Upper lobe of right lung (tissue), 1 donor: ENCODE measurements around the gene EXD3. TPM values are rescaled to one million over a fixed set of nuclear protein-coding genes. Genes with fewer than 3 reads are reported as not detected.
A peak's percentile ranks its signal among the peaks of the same experiment; 100 is the strongest.

Experiments
- ATAC-seq: fragments of 200-7000 bp; cut with Tn5 transposase; one replicate; pipeline ENCODE4 v1.9.1; 2020; ENCODE audit warnings: mild to moderate bottlenecking, moderate library complexity
- DNase-seq: peaks from one replicate; pipeline ENCODE4 v3.0.0-alpha.2; 2020
- H3K27ac ChIP-seq: fragments of 200-600 bp; one replicate; pipeline ENCODE4 v1.8.0; 2022
- H3K27me3 ChIP-seq: fragments of 200-600 bp; one replicate; pipeline ENCODE4 v1.8.0; 2022; ENCODE audit warnings: mild to moderate bottlenecking
- H3K36me3 ChIP-seq: fragments of 200-600 bp; one replicate; pipeline ENCODE4 v1.8.0; 2022
- H3K4me1 ChIP-seq: fragments of 200-600 bp; one replicate; pipeline ENCODE4 v1.8.0; 2022
- H3K4me3 ChIP-seq: fragments of 200-600 bp; one replicate; pipeline ENCODE4 v1.8.0; 2022; ENCODE audit warnings: mild to moderate bottlenecking
- H3K9me3 ChIP-seq: fragments of 200-600 bp; one replicate; pipeline ENCODE4 v1.8.0; 2022
- intact Hi-C: fragments of 100-400 bp; cut with DNase I; formaldehyde crosslinking; loops from one replicate; pipeline ENCODE4 v1.11.0; 2022
- total RNA-seq: library from RNA; stranded (reverse); fragmentation: NEBNext Ultra II Directional; extraction: Animal tissue kit (Norgen Biotek cat#: 25700); gene quantifications from one replicate; pipeline ENCODE4 v1.2.1, GENCODE V29; 2021
- TF ChIP-seq, protein P1 (sequence below): fragments of 200-600 bp; IDR thresholded peaks from one replicate; pipeline ENCODE4 v1.8.0; 2022; ENCODE audit warnings: antibody characterized with exemption
- donor health status: DM: no; HTN: yes; CAD: no; lungs with severe emphysema.

EXD3 gene
- total RNA-seq, 1 donor from 2014 or later, result 27.3 TPM

GRCh38 chr9:137271696-137272076, 151.3 kb downstream of the EXD3 start:
- ATAC-seq (no peak), DNase-seq (no peak)
- Histone ChIP-seq H3K36me3 (peaks cover 28% of the 10 kb centered on the region), H3K9me3 (no peaks in the 10 kb centered on the region), H3K4me3 (no peak overlapping the region), H3K27me3 (no peaks in the 10 kb centered on the region), H3K4me1 (peaks cover 51% of the 10 kb centered on the region), H3K27ac (no peak overlapping the region)
- intact Hi-C loops, result no loop called here
- TF ChIP-seq, protein P1, sequence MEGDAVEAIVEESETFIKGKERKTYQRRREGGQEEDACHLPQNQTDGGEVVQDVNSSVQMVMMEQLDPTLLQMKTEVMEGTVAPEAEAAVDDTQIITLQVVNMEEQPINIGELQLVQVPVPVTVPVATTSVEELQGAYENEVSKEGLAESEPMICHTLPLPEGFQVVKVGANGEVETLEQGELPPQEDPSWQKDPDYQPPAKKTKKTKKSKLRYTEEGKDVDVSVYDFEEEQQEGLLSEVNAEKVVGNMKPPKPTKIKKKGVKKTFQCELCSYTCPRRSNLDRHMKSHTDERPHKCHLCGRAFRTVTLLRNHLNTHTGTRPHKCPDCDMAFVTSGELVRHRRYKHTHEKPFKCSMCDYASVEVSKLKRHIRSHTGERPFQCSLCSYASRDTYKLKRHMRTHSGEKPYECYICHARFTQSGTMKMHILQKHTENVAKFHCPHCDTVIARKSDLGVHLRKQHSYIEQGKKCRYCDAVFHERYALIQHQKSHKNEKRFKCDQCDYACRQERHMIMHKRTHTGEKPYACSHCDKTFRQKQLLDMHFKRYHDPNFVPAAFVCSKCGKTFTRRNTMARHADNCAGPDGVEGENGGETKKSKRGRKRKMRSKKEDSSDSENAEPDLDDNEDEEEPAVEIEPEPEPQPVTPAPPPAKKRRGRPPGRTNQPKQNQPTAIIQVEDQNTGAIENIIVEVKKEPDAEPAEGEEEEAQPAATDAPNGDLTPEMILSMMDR, result no peak

GRCh38 chr9:137270929-137271695, 151.8 kb downstream of the EXD3 start:
- Histone ChIP-seq H3K27ac (no peak overlapping the region), H3K4me1 (peaks cover 45% of the 10 kb centered on the region), H3K36me3 (peaks cover 32% of the 10 kb centered on the region), H3K27me3 (no peaks in the 10 kb centered on the region), H3K4me3 (no peak overlapping the region), H3K9me3 (no peaks in the 10 kb centered on the region)
- ATAC-seq (no peak), DNase-seq (peak; percentile 67)
- intact Hi-C loops, result no loop called here
- TF ChIP-seq, protein P1, result no peak

- Histone ChIP-seq H3K4me3 (peak overlapping the region; percentile 16), H3K4me1 (peaks cover 32% of the 10 kb centered on the region), H3K27me3 (no peaks in the 10 kb centered on the region), H3K27ac (peak overlapping the region; percentile 77), H3K9me3 (no peaks in the 10 kb centered on the region), H3K36me3 (peaks cover 44% of the 10 kb centered on the region)
- ATAC-seq (peak; percentile 81), DNase-seq (peak; percentile 89)
- intact Hi-C loops, result no loop called here
- TF ChIP-seq, protein P1, result no peak
Measured at GRCh38 chr9:137269231-137269772, 153.7 kb downstream of the EXD3 start.

DNA sequence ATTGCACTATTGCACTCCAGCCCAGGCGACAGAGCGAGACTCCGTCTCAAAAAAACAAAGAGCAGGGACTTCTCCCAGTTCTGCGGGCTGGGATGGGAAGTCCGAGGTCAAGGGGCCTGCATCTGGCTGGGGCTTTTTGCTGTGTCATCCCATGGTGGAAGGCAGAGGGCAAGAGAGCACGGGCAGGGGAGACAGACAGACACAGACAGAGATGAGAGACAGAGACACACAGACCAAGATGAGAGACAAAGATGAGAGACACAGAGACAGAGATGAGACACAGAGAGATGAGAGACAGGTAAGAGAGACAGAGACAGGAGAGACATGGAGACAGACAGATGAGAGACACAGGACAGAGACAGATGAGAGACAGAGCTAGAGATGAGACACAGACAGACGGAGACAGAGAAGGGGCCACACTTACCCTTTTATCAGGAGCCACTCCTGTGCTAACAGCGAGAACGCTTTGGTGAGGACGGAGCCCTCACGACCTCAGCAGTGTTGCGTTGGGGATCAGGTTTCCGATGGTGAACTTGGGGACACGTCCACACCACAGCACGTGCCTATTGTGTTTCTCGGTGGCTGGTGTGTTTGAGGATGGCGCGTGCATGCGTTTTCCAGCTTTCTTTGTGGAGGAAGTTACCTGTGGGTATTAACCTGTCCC, 154.3 kb downstream of the EXD3 start:
- intact Hi-C loops, result no loop called here
- H3K36me3 ChIP-seq, result peaks cover 50% of the 10 kb centered on the region
- ATAC-seq (no peak), DNase-seq (no peak)
- H3K9me3 ChIP-seq, result no peaks in the 10 kb centered on the region
- peaks cover 25% of the 10 kb centered on the region for H3K4me1 ChIP-seq
- TF ChIP-seq, protein P1, result no peak
- peak overlapping the region; percentile 16 for H3K4me3 ChIP-seq
- peak overlapping the region; percentile 76 for H3K27ac ChIP-seq
- no peaks in the 10 kb centered on the region for H3K27me3 ChIP-seq

DNA sequence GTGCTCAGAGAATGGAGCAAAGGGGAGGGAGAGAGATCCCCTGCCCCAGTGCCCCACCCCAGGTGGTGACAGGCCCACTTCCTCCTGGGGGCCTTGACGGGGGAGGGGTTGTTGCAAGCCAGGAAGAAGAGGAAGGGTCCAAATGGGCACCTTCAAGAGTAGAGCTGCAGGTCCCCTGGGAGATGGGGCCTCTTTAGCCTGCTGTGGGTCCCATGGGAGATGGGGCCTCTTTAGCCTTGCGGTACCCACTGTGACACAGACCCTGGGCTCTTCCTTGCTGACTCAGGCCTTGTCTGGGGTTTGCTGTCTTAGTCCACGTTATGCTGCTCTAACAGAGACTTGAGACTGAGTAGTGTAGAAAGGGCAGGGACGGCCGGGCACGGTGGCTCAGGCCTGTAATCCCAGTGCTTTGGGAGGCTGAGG, 155.0 kb downstream of the EXD3 start:
- no peak for ATAC-seq
- H3K27me3 ChIP-seq, result no peaks in the 10 kb centered on the region
- no peak overlapping the region for H3K4me3 ChIP-seq
- peaks cover 48% of the 10 kb centered on the region for H3K36me3 ChIP-seq
- TF ChIP-seq, protein P1, result no peak
- DNase-seq, result no peak
- no peaks in the 10 kb centered on the region for H3K9me3 ChIP-seq
- peaks cover 25% of the 10 kb centered on the region for H3K4me1 ChIP-seq
- intact Hi-C loops, result no loop called here
- H3K27ac ChIP-seq, result peak overlapping the region; percentile 76
